SJCRH30 (cell line): ENCODE data around the gene BCOR. TPM values are rescaled to one million over a fixed set of nuclear protein-coding genes. Genes with fewer than 3 reads are reported as not detected.

Experiments
- DNase-seq, 2 experiments: peaks; one replicate each; pipeline ENCODE4 v3.0.0-alpha.2; 2015 to 2020
- H3K27ac ChIP-seq: fragments of 250-450 bp; sonication (Bioruptor Pico); 2 replicates; pipeline ENCODE4 v1.5.1; 2020; ENCODE audit warnings: mild to moderate bottlenecking, moderate library complexity
- H3K27me3 ChIP-seq: fragments of 250-450 bp; sonication (Bioruptor Pico); 2 replicates; pipeline ENCODE4 v1.5.1; 2020; ENCODE audit warnings: mild to moderate bottlenecking, moderate library complexity
- H3K36me3 ChIP-seq: fragments of 250-450 bp; sonication (Bioruptor Pico); 2 replicates; pipeline ENCODE4 v1.5.1; 2020; ENCODE audit warnings: mild to moderate bottlenecking, moderate library complexity
- H3K4me1 ChIP-seq: fragments of 250-450 bp; sonication (Bioruptor Pico); 2 replicates; pipeline ENCODE4 v1.5.1; 2020; ENCODE audit warnings: mild to moderate bottlenecking, moderate library complexity
- H3K4me3 ChIP-seq: fragments of 250-450 bp; sonication (Bioruptor Pico); 2 replicates; pipeline ENCODE4 v1.5.1; 2020; ENCODE audit warnings: mild to moderate bottlenecking, moderate library complexity
- H3K9me3 ChIP-seq: fragments of 250-450 bp; sonication (Bioruptor Pico); replicated peaks from 2 replicates; pipeline ENCODE4 v1.5.1; 2020; ENCODE audit warnings: mild to moderate bottlenecking, moderate library complexity
- total RNA-seq: library from RNA; depleted of rRNA; stranded (reverse); fragments of >200 nt; shearing (Covaris generic); gene quantifications from 2 replicates; pipeline ENCODE4 v1.2.3, GENCODE V29; 2014

Gene BCOR
- total RNA-seq, 1 experiment from 2014 or later, result 62.5 TPM

DNA sequence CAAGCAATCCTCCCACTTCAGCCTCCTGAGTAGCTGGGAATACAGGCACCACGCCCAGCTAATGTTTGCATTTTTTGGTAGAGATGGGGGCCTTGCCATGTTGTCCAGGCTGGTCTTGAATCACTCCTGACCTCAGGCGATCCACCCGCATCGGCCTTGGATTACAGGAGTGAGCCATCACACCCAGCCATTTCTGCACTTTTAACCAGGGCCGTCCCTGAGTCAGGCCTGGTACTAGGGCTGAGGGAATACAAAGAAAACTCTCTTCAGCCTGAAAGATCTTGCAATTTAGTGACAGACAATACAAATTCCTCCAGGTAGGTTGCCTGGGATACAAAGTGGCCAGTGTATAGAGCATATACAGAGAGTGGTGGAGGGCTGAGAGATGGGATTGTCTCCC is 65.8 kb downstream of the BCOR start:
- H3K27ac ChIP-seq, result no peak overlapping the region

DNA sequence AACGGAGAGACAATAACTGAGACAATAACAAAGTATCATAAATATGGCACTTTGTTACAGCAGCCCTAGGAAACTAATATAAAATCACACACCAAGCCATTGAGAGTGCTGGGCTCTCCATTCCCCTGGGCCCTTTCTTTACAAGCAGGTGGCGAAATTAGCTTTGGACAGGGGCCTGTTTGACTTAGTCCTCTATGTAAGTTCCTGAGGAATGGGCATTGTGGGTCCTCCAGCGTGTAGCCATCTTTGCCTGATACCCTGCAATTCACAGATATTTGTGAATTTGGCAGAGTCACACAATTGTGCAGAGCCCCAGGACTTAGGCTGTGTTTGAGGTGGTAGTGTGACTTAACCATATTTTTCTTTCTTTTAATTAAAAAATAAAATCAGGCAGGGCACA is 67.6 kb downstream of the BCOR start:
- Histone ChIP-seq H3K27ac (no peak overlapping the region), H3K4me3 (no peak overlapping the region), H3K36me3 (no peaks in the 10 kb centered on the region), H3K27me3 (no peaks in the 10 kb centered on the region), H3K9me3 (no peaks in the 10 kb centered on the region), H3K4me1 (no peaks in the 10 kb centered on the region)
- DNase-seq, result no peak

More for the DNA sequence above, 65.8 kb downstream of the BCOR start:
- no peaks in the 10 kb centered on the region for H3K36me3 ChIP-seq
- no peak overlapping the region for H3K4me3 ChIP-seq
- DNase-seq, result no peak
- no peaks in the 10 kb centered on the region for H3K4me1 ChIP-seq
- no peaks in the 10 kb centered on the region for H3K27me3 ChIP-seq
- no peaks in the 10 kb centered on the region for H3K9me3 ChIP-seq

DNA sequence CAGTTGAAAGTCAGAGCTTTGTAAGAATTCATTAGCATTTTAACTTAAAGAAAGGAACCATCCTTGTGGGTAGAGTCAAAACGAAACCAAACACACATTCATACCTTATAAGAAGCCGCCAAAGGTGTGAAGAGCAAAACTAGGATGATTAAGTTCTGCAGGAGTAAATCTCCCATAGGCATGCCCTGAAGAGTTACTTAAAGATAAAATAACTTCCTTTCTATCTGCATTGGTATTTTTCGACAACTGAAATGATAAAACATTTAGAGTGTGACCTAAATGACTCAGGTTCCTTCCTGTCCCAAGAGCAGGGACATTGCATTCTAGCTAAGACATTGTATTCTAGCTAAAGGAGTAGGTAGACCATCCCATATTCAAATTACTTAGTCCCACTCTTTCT is 75.3 kb downstream of the BCOR start:
- Histone ChIP-seq H3K4me3 (no peak overlapping the region), H3K36me3 (no peaks in the 10 kb centered on the region), H3K4me1 (no peaks in the 10 kb centered on the region), H3K9me3 (no peaks in the 10 kb centered on the region), H3K27me3 (no peaks in the 10 kb centered on the region), H3K27ac (no peak overlapping the region)
- DNase-seq, result no peak

DNA sequence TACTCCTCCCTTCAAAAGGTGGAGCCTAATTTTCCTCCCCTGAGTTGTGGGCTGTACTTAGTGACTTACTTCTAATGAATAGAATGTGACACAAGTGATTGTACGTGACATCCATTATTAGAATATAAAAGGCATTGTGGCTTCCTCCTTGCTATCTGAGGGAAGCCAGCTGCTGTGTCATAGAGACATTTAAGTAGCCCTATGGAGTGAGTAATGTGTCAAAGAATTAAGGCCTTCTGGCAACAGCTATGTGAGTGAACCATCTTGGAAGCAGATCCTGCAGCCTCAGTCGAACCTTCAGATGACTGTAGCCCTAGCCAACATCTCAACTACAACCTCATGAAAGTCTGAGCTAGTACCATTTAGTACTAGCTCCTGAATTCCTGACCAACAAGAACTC is 76.1 kb downstream of the BCOR start:
- Histone ChIP-seq H3K4me3 (no peak overlapping the region), H3K9me3 (no peaks in the 10 kb centered on the region), H3K27me3 (no peaks in the 10 kb centered on the region), H3K36me3 (no peaks in the 10 kb centered on the region), H3K27ac (no peak overlapping the region), H3K4me1 (no peaks in the 10 kb centered on the region)
- no peak for DNase-seq

DNA sequence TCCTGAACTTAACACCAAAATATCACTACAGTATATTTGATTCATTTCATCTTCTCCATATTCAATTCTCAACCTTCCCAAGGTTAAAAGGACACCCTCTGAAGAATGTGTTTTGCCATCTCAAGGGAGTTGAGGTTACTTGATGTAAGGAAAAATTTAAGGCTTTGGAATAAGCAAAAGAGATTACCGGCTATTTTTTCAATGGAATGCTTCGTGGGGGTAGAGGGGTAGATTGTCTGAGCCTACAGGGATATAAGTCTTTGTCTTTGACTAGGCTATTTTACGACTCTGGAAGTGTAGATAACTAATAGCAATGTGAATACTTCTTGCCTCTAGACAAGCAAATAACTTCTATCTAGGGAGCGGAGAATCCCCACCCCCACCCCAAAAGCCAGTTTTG is 78.2 kb downstream of the BCOR start:
- no peaks in the 10 kb centered on the region for H3K4me1 ChIP-seq
- H3K4me3 ChIP-seq, result no peak overlapping the region
- H3K27ac ChIP-seq, result no peak overlapping the region
- no peak for DNase-seq
- no peaks in the 10 kb centered on the region for H3K9me3 ChIP-seq
- H3K36me3 ChIP-seq, result no peaks in the 10 kb centered on the region
- H3K27me3 ChIP-seq, result no peaks in the 10 kb centered on the region

DNA sequence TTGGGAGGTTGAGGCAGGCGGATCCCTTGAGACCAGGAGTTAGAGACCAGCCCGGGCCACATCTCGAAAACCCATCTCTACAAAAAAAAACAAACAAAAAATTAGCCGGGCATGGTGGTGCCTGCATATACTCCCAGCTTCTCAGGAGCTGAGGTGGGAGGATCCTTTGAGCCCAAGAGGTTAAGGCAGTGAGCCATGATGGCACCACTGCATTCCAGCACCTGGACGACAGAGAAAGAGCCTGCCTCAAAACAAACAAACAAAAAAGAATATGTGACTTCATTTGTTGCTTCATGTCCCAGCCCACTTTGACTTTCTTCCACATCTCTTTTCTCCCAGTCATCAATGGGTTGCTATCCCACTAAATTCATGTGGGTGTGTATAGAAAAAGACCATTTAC is 79.7 kb downstream of the BCOR start:
- no peak for DNase-seq
- Histone ChIP-seq H3K4me3 (no peak overlapping the region), H3K27ac (no peak overlapping the region), H3K36me3 (no peaks in the 10 kb centered on the region), H3K4me1 (no peaks in the 10 kb centered on the region), H3K9me3 (no peaks in the 10 kb centered on the region), H3K27me3 (no peaks in the 10 kb centered on the region)

DNA sequence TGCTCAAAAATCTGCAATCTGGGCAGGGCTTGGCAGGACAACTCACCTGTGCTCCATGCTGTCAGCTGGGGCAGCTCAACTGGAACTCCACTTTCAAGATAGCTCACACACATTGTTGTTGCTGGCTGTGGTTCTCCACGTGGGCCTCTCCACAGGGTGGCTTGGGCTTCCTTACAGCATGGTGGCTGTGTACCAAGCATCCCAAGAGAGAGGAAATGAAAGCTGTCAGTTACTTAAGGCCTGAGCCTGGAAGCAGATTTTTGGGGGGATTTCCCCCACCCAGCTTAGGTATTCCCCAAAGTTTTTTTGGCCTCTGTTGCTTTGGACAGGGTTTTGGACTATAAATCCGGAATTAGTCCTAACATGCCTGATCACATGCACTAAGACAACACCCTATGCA is 81.0 kb downstream of the BCOR start:
- Histone ChIP-seq H3K36me3 (no peaks in the 10 kb centered on the region), H3K9me3 (no peaks in the 10 kb centered on the region), H3K4me3 (no peak overlapping the region), H3K27me3 (no peaks in the 10 kb centered on the region), H3K4me1 (no peaks in the 10 kb centered on the region), H3K27ac (no peak overlapping the region)
- DNase-seq, result no peak

- Histone ChIP-seq H3K4me3 (no peak overlapping the region), H3K9me3 (no peaks in the 10 kb centered on the region), H3K36me3 (no peaks in the 10 kb centered on the region), H3K27ac (no peak overlapping the region), H3K27me3 (no peaks in the 10 kb centered on the region), H3K4me1 (no peaks in the 10 kb centered on the region)
- DNase-seq, result no peak
Measured at GRCh38 chrX:40015693-40016092, 82.1 kb downstream of the BCOR start.

DNA sequence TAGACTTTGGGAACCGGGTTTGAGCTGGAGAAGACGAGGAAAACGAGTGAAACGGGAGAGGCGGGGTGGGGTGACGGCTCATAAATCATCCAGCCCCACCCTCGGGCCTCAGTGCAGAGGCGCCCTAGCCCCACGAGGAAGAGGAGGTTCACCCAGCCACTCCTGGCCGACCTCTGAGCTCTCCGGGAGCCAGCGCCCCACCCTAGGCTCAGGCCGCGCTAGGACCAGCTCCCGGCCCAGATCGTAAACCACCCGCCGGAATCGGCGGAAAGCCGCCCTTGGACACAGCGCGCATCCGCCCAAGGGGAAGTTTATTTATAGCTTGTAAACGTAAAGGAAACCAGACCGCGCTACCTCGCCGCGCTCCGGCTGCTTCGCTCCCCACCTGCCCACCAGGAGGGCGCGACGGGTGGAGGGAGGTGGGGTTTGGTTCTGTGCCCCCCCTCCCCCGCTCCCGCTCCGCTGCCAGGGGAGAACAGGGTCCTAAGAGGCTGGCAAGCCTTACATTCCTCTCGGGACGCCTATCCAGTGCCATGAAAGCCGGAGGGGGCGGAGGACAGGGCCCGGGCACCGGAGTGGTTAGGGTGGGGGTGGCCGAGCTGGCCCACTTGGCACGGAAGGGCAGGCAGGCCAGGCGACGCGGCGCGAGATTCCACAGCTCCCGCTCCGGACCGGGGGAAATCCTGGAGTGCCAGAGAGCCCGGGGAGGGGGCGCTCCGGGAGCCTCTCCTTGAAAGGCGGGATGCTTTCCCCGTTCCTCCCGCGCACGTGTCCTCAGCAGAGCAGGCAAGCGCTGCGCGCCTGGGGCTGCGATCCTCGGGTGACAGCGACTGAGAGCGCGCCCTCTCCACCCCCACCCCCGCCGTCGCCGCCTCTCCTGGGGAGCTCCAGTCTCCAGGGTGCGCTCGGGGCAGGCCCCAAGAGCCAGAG is 84.2 kb downstream of the BCOR start:
- Histone ChIP-seq H3K9me3 (no peaks in the 10 kb centered on the region), H3K27ac (peak overlapping the region; percentile 93), H3K36me3 (no peaks in the 10 kb centered on the region), H3K4me3 (peak overlapping the region; percentile 61), H3K27me3 (no peaks in the 10 kb centered on the region), H3K4me1 (no peaks in the 10 kb centered on the region)
- peak; percentile 58 to 63 for DNase-seq

DNA sequence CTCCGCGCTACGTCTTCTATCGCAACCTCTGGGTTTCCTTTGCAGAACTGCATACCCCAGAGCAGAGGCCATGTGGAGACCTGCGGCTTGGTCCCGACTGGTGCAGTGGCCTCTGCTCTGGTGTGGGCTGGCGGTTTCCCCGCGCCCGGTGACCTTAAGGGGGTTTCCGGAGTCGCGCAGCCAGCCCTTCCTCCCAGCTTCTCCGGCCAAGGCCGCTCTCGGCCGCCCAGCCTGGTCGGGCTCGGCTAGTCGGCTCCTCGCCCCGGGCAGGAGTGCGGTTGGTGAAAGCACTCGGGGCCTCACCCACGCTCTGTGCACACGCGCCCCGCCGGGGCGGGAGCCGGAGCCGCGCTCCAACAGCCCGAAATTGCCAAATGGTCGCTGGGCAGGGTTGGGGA is 84.9 kb downstream of the BCOR start:
- DNase-seq, result no peak
- H3K27me3 ChIP-seq, result no peaks in the 10 kb centered on the region

GRCh38 chrX:40012039-40012867 is 85.5 kb downstream of the BCOR start:
- Histone ChIP-seq H3K9me3 (no peaks in the 10 kb centered on the region), H3K27me3 (no peaks in the 10 kb centered on the region), H3K36me3 (no peaks in the 10 kb centered on the region), H3K27ac (no peak overlapping the region), H3K4me1 (no peaks in the 10 kb centered on the region), H3K4me3 (no peak overlapping the region)
- DNase-seq, result no peak

More for the DNA sequence above, 84.9 kb downstream of the BCOR start:
- Histone ChIP-seq H3K4me3 (peak overlapping the region; percentile 61), H3K9me3 (no peaks in the 10 kb centered on the region), H3K36me3 (no peaks in the 10 kb centered on the region), H3K4me1 (no peaks in the 10 kb centered on the region), H3K27ac (peak overlapping the region; percentile 93; the same call in 1 of the 2 replicates)

GRCh38 chrX:40011322-40012038 is 86.3 kb downstream of the BCOR start:
- Histone ChIP-seq H3K4me1 (no peaks in the 10 kb centered on the region), H3K36me3 (no peaks in the 10 kb centered on the region), H3K9me3 (no peaks in the 10 kb centered on the region), H3K4me3 (no peak overlapping the region), H3K27ac (no peak overlapping the region), H3K27me3 (no peaks in the 10 kb centered on the region)
- no peak for DNase-seq

DNA sequence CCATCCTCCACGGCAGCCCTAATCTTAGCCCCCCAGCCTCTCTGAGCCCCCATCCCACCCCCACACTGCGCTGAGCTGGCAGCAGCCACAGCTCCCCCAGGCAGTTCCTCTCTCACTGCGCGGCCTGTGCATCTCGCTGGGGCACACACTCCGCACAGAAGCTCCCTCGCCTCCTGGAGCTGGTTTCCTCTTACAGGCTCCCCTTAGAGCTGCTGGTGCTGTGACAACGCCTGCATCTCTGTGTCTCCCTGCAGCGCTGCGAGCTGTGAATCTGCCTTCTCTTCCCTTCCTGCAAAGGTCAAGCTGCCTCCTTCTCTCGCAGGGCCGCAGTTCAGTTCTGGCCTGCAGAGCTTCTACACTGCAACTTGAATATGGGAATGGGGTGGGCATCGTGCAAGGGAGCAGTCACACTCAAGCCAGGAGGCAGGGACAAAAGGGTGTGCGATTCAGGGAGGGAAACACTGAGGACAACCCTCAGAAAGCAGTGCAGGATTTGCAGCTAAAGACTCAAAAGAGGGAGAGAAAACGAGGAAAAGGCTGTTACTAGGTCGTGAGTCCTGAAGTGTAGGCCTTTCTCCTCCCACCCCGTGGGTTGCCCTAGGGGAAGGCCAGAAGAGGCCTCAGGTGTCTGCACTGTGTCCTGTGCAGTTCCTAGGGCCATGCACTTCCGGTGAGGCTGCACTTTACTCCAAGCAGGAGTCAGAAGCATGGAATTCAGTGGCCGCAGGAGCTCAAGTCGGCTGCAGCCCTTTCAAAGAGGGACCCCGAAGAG is 87.0 kb downstream of the BCOR start:
- no peaks in the 10 kb centered on the region for H3K4me1 ChIP-seq
- DNase-seq, result peak; percentile 17 to 41
- no peaks in the 10 kb centered on the region for H3K9me3 ChIP-seq
- no peak overlapping the region for H3K4me3 ChIP-seq
- H3K27me3 ChIP-seq, result no peaks in the 10 kb centered on the region
- H3K27ac ChIP-seq, result no peak overlapping the region
- no peaks in the 10 kb centered on the region for H3K36me3 ChIP-seq

GRCh38 chrX:40009890-40010289 is 87.9 kb downstream of the BCOR start:
- Histone ChIP-seq H3K27me3 (no peaks in the 10 kb centered on the region), H3K9me3 (no peaks in the 10 kb centered on the region), H3K4me1 (no peaks in the 10 kb centered on the region), H3K4me3 (no peak overlapping the region), H3K27ac (no peak overlapping the region), H3K36me3 (no peaks in the 10 kb centered on the region)
- DNase-seq, result no peak
